Measurements from ENCODE around the gene YLPM1. TPM values are rescaled to one million over a fixed set of nuclear protein-coding genes. Genes with fewer than 3 reads are reported as not detected.

YLPM1 gene
- total and polyA plus RNA-seq, 10 of the 15 experiments (the other 5 are each of a cell fraction or from before 2014, with no cell fraction given), result 11.1 to 48.2 (median 18.0) TPM

GRCh38 chr14:74771399-74771798 lies 8.3 kb downstream of the YLPM1 start (continued):
- no peak for TF ChIP-seq TCF3 (IDR thresholded peaks at IDR 0.05; ENCODE audit: borderline replicate concordance, insufficient read depth, low read depth, low read length)
- no peak for TF ChIP-seq TAF1 (IDR thresholded peaks at IDR 0.05; ENCODE audit: borderline replicate concordance, low read depth, low read length)
- TF ChIP-seq PAX5 (IDR thresholded peaks at IDR 0.05; ENCODE audit: borderline replicate concordance, low read depth, low read length), result no peak
- TF ChIP-seq RCOR1 (conservative IDR thresholded peaks at IDR 0.05; ENCODE audit: low read depth, low read length), result no peak

DNA sequence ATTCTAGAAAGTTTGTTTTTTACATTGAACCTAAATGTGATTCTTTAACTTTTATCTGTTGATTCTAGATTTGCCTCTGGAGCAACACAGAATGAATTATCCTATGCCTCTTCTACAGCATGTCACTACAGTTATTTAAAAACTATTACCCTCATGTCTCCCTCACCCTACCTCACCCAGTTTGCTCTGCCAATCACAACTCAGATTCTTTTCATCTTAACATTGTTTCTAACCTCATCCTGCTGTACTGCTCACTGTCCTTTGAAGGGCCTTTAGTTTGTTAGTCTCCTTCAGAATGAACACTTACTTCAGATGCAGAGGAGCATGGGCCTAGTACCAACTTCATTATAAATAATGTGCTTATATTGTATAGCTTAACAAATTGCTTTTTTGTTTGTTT lies 21.5 kb downstream of the YLPM1 start:
- Histone ChIP-seq H3K4me3 (no peak overlapping the region), H2AFZ (ENCODE audit: control insufficient read depth, low read depth, low read length) (no peak overlapping the region), H3K36me3 (ENCODE audit: control insufficient read depth in 2 of 2, insufficient read depth in 2 of 2, low read length in 1 of 2) (peaks cover 13 to 14% of the 10 kb centered on the region in 2 experiments), H3K9me3 (replicated peaks; ENCODE audit: control insufficient read depth, insufficient read depth, low read length) (no peaks in the 10 kb centered on the region; the same call in 2 of the 3 replicates), H3K27me3 (replicated peaks in 1 of 2; ENCODE audit: control insufficient read depth in 2 of 2, insufficient read depth in 2 of 2, low read length in 1 of 2) (no peaks in the 10 kb centered on the region), H4K20me1 (ENCODE audit: control insufficient read depth, insufficient read depth) (no peaks in the 10 kb centered on the region), H3K27ac (ENCODE audit: control insufficient read depth, insufficient read depth) (no peak overlapping the region), H3K4me2 (ENCODE audit: control insufficient read depth, insufficient read depth) (no peak overlapping the region), H3K9ac (ENCODE audit: control insufficient read depth, insufficient read depth, low read length) (no peak overlapping the region), H3K4me1 (ENCODE audit: control insufficient read depth, insufficient read depth, low read length) (no peaks in the 10 kb centered on the region), H3K79me2 (ENCODE audit: control insufficient read depth, insufficient read depth, low read length) (no peaks in the 10 kb centered on the region; the same call in none of the 2 replicates)
- TF ChIP-seq ZNF217 (IDR thresholded peaks at IDR 0.05), result no peak
- TF ChIP-seq ETV6 (conservative IDR thresholded peaks at IDR 0.05 in 1 of 2, IDR thresholded peaks at IDR 0.05 in 1 of 2; ENCODE audit: borderline replicate concordance in 1 of 2, low read depth in 1 of 2), result no peak
- TF ChIP-seq, protein P1, sequence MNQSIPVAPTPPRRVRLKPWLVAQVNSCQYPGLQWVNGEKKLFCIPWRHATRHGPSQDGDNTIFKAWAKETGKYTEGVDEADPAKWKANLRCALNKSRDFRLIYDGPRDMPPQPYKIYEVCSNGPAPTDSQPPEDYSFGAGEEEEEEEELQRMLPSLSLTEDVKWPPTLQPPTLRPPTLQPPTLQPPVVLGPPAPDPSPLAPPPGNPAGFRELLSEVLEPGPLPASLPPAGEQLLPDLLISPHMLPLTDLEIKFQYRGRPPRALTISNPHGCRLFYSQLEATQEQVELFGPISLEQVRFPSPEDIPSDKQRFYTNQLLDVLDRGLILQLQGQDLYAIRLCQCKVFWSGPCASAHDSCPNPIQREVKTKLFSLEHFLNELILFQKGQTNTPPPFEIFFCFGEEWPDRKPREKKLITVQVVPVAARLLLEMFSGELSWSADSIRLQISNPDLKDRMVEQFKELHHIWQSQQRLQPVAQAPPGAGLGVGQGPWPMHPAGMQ (IDR thresholded peaks at IDR 0.05; ENCODE audit: borderline replicate concordance), result no peak
- TF ChIP-seq CTCF (IDR thresholded peaks at IDR 0.05 in 2 of 3, conservative IDR thresholded peaks at IDR 0.05 in 1 of 3; ENCODE audit: control insufficient read depth in 2 of 3, extremely low read depth in 1 of 3, insufficient read depth in 1 of 3, low read depth in 3 of 3, low read length in 3 of 3), result no peak
- TF ChIP-seq, protein P2, sequence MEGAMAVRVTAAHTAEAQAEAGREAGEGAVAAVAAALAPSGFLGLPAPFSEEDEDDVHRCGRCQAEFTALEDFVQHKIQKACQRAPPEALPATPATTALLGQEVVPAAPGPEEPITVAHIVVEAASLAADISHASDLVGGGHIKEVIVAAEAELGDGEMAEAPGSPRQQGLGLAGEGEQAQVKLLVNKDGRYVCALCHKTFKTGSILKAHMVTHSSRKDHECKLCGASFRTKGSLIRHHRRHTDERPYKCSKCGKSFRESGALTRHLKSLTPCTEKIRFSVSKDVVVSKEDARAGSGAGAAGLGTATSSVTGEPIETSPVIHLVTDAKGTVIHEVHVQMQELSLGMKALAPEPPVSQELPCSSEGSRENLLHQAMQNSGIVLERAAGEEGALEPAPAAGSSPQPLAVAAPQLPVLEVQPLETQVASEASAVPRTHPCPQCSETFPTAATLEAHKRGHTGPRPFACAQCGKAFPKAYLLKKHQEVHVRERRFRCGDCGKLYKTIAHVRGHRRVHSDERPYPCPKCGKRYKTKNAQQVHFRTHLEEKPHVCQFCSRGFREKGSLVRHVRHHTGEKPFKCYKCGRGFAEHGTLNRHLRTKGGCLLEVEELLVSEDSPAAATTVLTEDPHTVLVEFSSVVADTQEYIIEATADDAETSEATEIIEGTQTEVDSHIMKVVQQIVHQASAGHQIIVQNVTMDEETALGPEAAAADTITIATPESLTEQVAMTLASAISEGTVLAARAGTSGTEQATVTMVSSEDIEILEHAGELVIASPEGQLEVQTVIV (IDR thresholded peaks at IDR 0.05; ENCODE audit: borderline replicate concordance, partially characterized antibody), result no peak
- no peak for TF ChIP-seq GATAD2B (conservative IDR thresholded peaks at IDR 0.05; ENCODE audit: low read depth)
- no peak for TF ChIP-seq HCFC1 (IDR thresholded peaks at IDR 0.05; ENCODE audit: low read length)
- TF ChIP-seq SMC3 (IDR thresholded peaks at IDR 0.05; ENCODE audit: borderline replicate concordance, low read length), result no peak
- no peak for TF ChIP-seq POU2F2 (IDR thresholded peaks at IDR 0.05; ENCODE audit: borderline replicate concordance, low read depth, low read length)
- no peak for TF ChIP-seq ZNF274 (IDR thresholded peaks at IDR 0.05; ENCODE audit: insufficient read depth, insufficient read length)
- no peak for TF ChIP-seq SIN3A (IDR thresholded peaks at IDR 0.05; ENCODE audit: low read depth, low read length)
- TF ChIP-seq FOXM1 (IDR thresholded peaks at IDR 0.05; ENCODE audit: low read depth, low read length), result no peak
- TF ChIP-seq ZBED1 (IDR thresholded peaks at IDR 0.05; ENCODE audit: borderline replicate concordance), result no peak
- ATAC-seq (no peak), FAIRE-seq (no peak), DNase-seq (ENCODE audit: low read depth, low spot score) (no peak)
- no TSS peak for BruUV-seq (replicated peaks)
- ChIA-PET SMC1A (ENCODE audit: uncharacterized antibody, unreplicated experiment) (interaction anchor here (0.5 to 1.0 kb wide), 2 partner anchors 13 to 1192 kb away, joined by 3 read pairs; no protein-coding TSS in a partner anchor), CTCF (interaction anchor here (0.6 to 2.0 kb wide), 8 partner anchors 8 to 296 kb away, joined by 3 to 6 read pairs (median 3); partner anchors contain the start of gene YLPM1), RAD21 (ENCODE audit: unreplicated experiment) (interaction anchor here (1.5 kb wide), 1 partner anchor 176 kb away, joined by 3 read pairs; no protein-coding TSS in a partner anchor), POLR2A (no interaction called here)
- in situ Hi-C loops (cut with MboI) (no loop called here), intact Hi-C loops (cut with micrococcal nuclease; ENCODE audit: unreplicated experiment) (no loop called here)
